DLD1 (cell line): ENCODE measurements around the gene PMIS2.

ENCODE experiments used
- in situ Hi-C: cut with HindIII; loops from 2 replicates; pipeline ENCODE4 v1.10.0; 2017; ENCODE audit warnings: low sequenced_read_pairs

PMIS2 gene

DNA sequence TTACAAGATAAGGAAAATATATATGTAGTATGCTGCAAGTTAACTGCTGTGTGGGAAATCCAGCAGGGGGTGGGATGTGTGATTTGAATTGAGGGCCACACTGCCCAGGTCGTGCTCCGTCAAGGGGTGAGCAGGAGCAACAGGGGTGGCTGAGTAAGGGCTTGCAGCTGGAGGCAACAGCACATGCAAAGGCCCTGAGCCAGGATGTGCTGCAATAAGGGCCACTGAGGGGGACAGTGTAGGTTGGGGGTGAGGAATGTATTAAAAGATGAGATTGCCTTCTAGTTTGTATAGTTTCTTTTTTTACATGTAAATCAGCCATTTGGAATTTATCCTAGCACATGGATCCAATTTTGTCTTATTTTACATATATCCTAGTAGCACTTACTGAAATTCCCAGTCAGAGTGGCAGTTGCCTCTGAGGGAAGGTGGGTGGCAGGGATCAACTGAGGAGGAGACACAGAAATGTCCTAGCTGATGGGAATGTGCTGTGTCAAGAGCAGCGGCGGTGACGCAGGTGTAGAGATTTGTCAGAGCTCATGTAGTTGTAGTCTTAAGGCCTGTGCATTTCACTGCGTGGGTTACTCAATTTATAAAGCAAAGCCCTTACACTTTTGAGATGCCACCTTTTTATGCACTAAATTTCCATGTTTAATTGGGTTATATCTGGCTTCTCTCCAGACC lies 37.5 kb downstream of the PMIS2 start:
- in situ Hi-C loops = no loop called here

DNA sequence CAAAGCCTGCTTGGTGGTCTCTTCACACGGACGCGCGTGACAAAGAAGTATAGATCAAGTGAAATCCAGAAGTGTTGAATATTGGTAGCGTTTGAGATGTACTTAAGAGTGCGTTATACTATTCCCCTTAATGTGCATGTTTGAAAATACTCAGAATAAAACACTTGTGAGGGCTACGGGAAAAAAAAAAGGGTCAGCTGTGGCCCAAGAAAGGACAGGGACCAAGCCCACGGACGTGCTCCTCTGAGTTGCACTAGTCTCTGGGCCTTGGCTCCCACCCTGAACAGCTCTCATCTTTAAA lies 42.2 kb downstream of the PMIS2 start:
- in situ Hi-C loops = no loop called here

DNA sequence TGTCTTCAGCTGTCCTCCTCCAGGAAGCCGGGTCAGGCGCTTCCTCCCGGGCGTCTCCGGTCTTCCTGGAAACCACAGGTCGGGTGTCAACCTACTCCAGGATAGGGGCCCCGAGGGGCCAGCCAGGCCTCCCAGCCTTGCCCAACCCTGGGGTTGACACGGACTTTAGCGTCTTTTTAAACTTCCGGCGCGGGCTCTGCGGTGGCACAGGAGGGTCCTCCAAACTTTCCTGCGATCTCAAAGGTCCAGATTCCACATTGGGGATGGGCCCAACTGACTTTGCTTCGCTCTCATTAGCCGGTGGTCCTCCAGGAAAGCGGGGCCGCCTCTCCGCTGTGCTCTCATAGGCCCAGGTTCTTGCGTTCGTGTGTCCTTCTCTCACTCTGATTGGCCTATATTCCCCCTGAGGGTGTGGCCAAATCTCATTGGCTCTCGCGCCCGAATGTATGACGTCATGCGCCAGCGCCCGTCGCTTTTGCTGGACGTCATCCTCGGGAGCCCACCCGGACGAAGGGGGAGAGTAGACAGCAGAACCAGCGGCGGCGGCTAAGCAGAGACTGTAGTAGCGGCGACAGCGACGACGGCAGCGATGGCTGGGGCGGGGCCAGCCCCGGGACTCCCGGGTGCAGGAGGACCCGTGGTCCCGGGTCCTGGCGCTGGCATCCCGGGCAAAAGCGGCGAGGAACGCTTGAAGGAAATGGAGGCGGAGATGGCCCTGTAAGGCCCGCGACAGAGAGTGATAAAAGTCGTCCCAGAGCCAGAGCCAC lies 42.8 kb downstream of the PMIS2 start, which contains the start of gene RBM42:
Gene RBM42 (plus strand): TSS at position 472 of the 767 bp plus-strand sequence. CDS start 118 bp downstream, at position 590.
- in situ Hi-C loops = no loop called here

DNA sequence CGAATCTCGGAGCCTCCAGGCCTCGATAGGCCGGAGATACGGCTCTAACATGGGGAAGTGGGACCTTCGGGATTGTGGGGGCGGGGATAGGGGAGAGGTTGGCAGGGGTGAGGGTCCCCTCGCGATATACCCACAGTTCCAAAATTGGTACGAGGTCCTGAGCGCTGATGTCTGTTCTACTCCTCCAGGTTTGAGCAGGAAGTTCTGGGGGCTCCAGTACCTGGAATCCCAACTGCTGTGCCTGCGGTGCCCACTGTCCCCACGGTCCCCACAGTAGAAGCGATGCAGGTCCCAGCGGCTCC lies 43.3 kb downstream of the PMIS2 start:
- in situ Hi-C loops = no loop called here

DNA sequence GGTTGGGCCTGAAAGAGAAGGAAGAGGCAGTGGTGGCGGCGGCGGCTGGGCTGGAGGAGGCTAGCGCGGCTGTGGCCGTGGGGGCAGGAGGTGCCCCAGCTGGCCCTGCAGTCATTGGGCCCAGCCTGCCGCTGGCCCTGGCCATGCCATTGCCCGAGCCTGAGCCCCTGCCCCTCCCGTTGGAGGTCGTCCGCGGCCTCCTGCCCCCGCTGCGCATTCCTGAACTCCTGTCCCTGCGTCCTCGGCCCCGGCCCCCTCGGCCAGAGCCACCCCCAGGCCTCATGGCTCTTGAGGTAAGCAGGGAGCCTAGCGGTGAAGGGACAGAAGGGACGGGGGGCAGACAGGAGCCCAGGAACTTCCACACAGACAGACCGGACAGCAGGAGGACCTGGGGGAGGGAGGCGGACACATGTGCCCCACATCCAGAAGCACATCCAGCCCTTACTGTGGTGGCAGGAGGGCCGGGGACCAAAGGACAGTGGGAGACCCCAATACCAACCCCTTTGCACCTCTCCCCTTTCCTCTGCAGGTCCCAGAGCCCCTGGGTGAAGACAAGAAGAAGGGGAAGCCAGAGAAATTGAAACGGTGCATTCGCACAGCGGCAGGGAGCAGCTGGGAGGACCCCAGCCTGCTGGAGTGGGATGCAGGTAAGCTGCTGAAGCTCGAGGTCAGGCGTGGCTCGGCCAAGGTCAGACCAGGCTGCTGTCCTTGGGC lies 47.9 kb downstream of the PMIS2 start:
- in situ Hi-C loops = no loop called here

DNA sequence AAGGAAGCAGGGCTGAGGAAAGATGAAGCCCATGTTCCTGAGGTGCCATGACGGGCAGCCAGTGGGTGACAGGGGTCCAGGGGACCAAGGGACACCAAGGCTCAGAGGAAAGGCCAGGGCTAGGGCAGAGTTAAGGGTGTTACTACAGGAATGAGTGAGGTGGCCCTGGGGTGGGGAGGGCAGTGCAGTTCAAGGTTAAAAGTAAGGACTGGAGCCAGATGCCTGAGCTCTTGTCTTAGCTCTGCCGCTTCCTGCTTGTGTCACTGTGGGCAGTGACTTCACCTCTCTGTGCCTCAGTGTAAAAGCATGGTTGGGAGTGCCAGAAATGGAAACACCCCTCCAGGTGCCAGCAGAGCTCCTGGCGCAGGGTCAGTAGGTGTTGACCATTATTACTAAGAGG lies 50.7 kb downstream of the PMIS2 start:
- in situ Hi-C loops = no loop called here
